K562 (cell line): Measurements from ENCODE around the gene MARCHF9. TPM values are rescaled to one million over a fixed set of nuclear protein-coding genes. Genes with fewer than 3 reads are reported as not detected.

Experiments used
- ATAC-seq: fragments of 200-7000 bp; cut with Tn5 transposase; 3 replicates; pipeline ENCODE4 v1.9.1; 2020; ENCODE audit warnings: moderate library complexity
- BruUV-seq: library from RNA; stranded (reverse); fragments of 400-500 nt; replicated peaks from 2 replicates; lab custom pipeline; 2021; lab: Mats Ljungman, UMichigan
- CTCF ChIA-PET: fragments of 300-600 bp; formaldehyde crosslinking; extraction: SDS; loops from one replicate; lab custom pipeline; 2021; ENCODE audit warnings: low intra/inter-chr PET ratio; lab: Yijun Ruan, JAX
- POLR2A ChIA-PET: fragments of 300-600, 350-650 bp; sonication (Branson Sonifier 250); formaldehyde crosslinking; extraction: SDS; loops from one replicate; lab custom pipeline; 2021; ENCODE audit warnings: antibody characterized with exemption, inconsistent platforms; lab: Yijun Ruan, JAX
- DNase-seq, 4 experiments: peaks; one replicate each; pipeline versions ENCODE4 v3.0.0 to v3.0.0-alpha.2; 2011 to 2018; ENCODE audit warnings: low spot score in 3 of 4, mixed read lengths in 3 of 4; ENCODE audit errors: extremely low read depth in 1 of 4
- FAIRE-seq: peaks from 2 replicates; lab custom pipeline; 2011; peaks lifted over from hg19 to GRCh38; lab: Jason Lieb, UNC
- H2AFZ ChIP-seq: 2 replicates; pipeline ENCODE4 v1.6.0; 2011; ENCODE audit warnings: low read depth, low read length, control low read depth, inconsistent platforms
- H3K27ac ChIP-seq: fragments of 200-600 bp; 3 replicates; pipeline ENCODE4 v1.8.0; 2011; ENCODE audit warnings: low read depth, mild to moderate bottlenecking, control low read depth, inconsistent platforms, low read length, moderate library complexity, mixed read lengths; ENCODE audit errors: extremely low read depth
- H3K27me3 ChIP-seq, 2 experiments: fragments of 300-600 bp in 1 of 2; 2 replicates in 1 of 2; 3 replicates in 1 of 2; pipeline versions ENCODE4 v1.6.0 to v1.8.0; 2011; ENCODE audit warnings: inconsistent platforms in 2 of 2, low read length in 2 of 2, mild to moderate bottlenecking in 1 of 2, mixed read lengths in 1 of 2, moderate library complexity in 1 of 2; ENCODE audit not compliant: control insufficient read depth in 2 of 2, insufficient read depth in 2 of 2
- H3K36me3 ChIP-seq: fragments of 300-600 bp; 3 replicates; pipeline ENCODE4 v1.8.0; 2011; ENCODE audit warnings: mild to moderate bottlenecking, low read length, inconsistent platforms; ENCODE audit not compliant: control insufficient read depth, insufficient read depth
- H3K4me1 ChIP-seq, 2 experiments: fragments of 200-600 bp in 1 of 2; replicated peaks in 1 of 2; 2 replicates in 1 of 2; 3 replicates in 1 of 2; pipeline versions ENCODE4 v1.5.1 to v1.8.0; 2011; ENCODE audit warnings: inconsistent platforms in 2 of 2, low read length in 2 of 2, mild to moderate bottlenecking in 1 of 2, mixed read lengths in 1 of 2, moderate library complexity in 1 of 2; ENCODE audit not compliant: control insufficient read depth in 2 of 2, insufficient read depth in 2 of 2
- H3K4me2 ChIP-seq: 2 replicates; pipeline ENCODE4 v1.6.1; 2011; ENCODE audit warnings: low read length, control low read depth, inconsistent platforms, mixed read lengths; ENCODE audit not compliant: insufficient read depth
- H3K4me3 ChIP-seq: fragments of 200-600 bp; sonication (generic), shearing (Covaris generic); 2 replicates; pipeline ENCODE4 v1.5.1; 2016; ENCODE audit warnings: control low read depth, inconsistent platforms
- H3K79me2 ChIP-seq: fragments of 200-600 bp; 3 replicates; pipeline ENCODE4 v1.8.0; 2011; ENCODE audit warnings: low read length, inconsistent platforms; ENCODE audit not compliant: control insufficient read depth, insufficient read depth
- H3K9ac ChIP-seq, 2 experiments: 2 replicates each; pipeline versions ENCODE4 v1.6.0 to v1.6.1; 2011; ENCODE audit warnings: low read depth in 2 of 2, low read length in 2 of 2, control low read depth in 1 of 2, inconsistent platforms in 1 of 2, mild to moderate bottlenecking in 1 of 2, mixed read lengths in 1 of 2; ENCODE audit not compliant: insufficient read depth in 1 of 2
- H3K9me1 ChIP-seq: one replicate; pipeline ENCODE4 v1.6.0; 2011; ENCODE audit warnings: inconsistent platforms, mild to moderate bottlenecking, low read length, moderate library complexity; ENCODE audit not compliant: control insufficient read depth, insufficient read depth
- H3K9me3 ChIP-seq: replicated peaks from 2 replicates; pipeline ENCODE4 v1.5.1; 2011; ENCODE audit warnings: low read depth, low read length, inconsistent platforms; ENCODE audit not compliant: control insufficient read depth, insufficient read depth
- H4K20me1 ChIP-seq: replicated peaks from 2 replicates; pipeline ENCODE4 v1.6.1; 2011; ENCODE audit warnings: low read length, inconsistent platforms, mixed read lengths; ENCODE audit not compliant: control insufficient read depth, insufficient read depth
- FOXP4 ChIP-seq: sonication (generic); formaldehyde crosslinking; IDR thresholded peaks from 2 replicates; pipeline ENCODE4 v1.8.0; 2022; ENCODE audit warnings: mild to moderate bottlenecking, missing genetic modification reagents, borderline replicate concordance
- NR2C2 ChIP-seq, 2 experiments: fragments of 200-800 bp in 1 of 2; sonication (Bioruptor generic) in 1 of 2; sonication (generic) in 1 of 2; formaldehyde crosslinking in 1 of 2; IDR thresholded peaks; 2 replicates each; pipeline versions ENCODE4 v1.6.1 to v1.8.0; 2016 to 2022; ENCODE audit warnings: mild to moderate bottlenecking in 1 of 2, missing compliant biosample characterization in 1 of 2, missing genetic modification characterization in 1 of 2, missing genetic modification reagents in 1 of 2
- PPARD ChIP-seq: fragments of 250-450 bp; sonication (Bioruptor Pico); IDR thresholded peaks from 2 replicates; pipeline ENCODE4 v1.8.0; 2022; ENCODE audit warnings: inconsistent platforms, mild to moderate bottlenecking, moderate library complexity
- SRSF9 ChIP-seq: fragments of 200-400 bp; formaldehyde crosslinking; IDR thresholded peaks from 2 replicates; pipeline ENCODE4 v1.6.1; 2017; ENCODE audit warnings: low read depth, low read length, borderline replicate concordance
- TRIM25 ChIP-seq: fragments of 450-650 bp; IDR thresholded peaks from 2 replicates; pipeline ENCODE4 v1.7.0; 2016; ENCODE audit warnings: borderline replicate concordance
- ZZZ3 ChIP-seq: fragments of 450-650 bp; IDR thresholded peaks from 2 replicates; pipeline ENCODE4 v1.6.1; 2016; ENCODE audit warnings: antibody characterized with exemption, mild to moderate bottlenecking, moderate library complexity
- WGBS: fragments of 100-300 bp; shearing (Covaris generic); methylation state at CpG from one replicate; pipeline ENCODE4 v1.1.6; 2016; ENCODE audit warnings: low coverage, mixed read lengths; ENCODE audit not compliant: insufficient coverage; ENCODE audit errors: missing lambda C conversion rate; 5-methylcytosine and 5-hydroxymethylcytosine counted together
- in situ Hi-C: fragments of 300-500 bp; cut with MboI; formaldehyde crosslinking; loops from 4 replicates; pipeline ENCODE4 v1.15.0; 2018; ENCODE audit warnings: inconsistent platforms, mixed read lengths
- intact Hi-C: fragments of 100-400 bp; cut with micrococcal nuclease; formaldehyde crosslinking; loops from 2 replicates; pipeline ENCODE4 v1.14.2; 2022
- polyA plus RNA-seq, 8 experiments: library from polyadenylated mRNA; depleted of rRNA in 4 of 8; stranded (reverse) in 5 of 8; unstranded in 3 of 8; fragments of >200 nt; fragmentation: Nextera tagmentation in 2 of 8; fragmentation: Illumina TruSeq in 1 of 8; extraction: Ambion mirVana in 2 of 8; extraction: Trizol in 1 of 8; gene quantifications; 2 replicates each; pipeline versions ENCODE4 v1.2.1 to v1.2.3, GENCODE V29; 2011 to 2014; ENCODE audit warnings: inconsistent platforms in 1 of 8, missing spikeins in 1 of 8
- total RNA-seq, 7 experiments: library from RNA; depleted of rRNA in 6 of 7; stranded (reverse); fragments of >200 nt in 6 of 7; fragmentation: Illumina TruSeq in 2 of 7; extraction: Trizol in 2 of 7; gene quantifications; 2 replicates each; pipeline versions ENCODE4 v1.2.1 to v1.2.3, GENCODE V29; 2011 to 2021; ENCODE audit warnings: low replicate concordance in 1 of 7

MARCHF9 gene
- total and polyA plus RNA-seq, 9 of the 15 experiments (the other 6 are each of a cell fraction or from before 2014, with no cell fraction given), result 0.80 to 12.4 (median 6.2) TPM

- TF ChIP-seq SRSF9 (no peak), NR2C2 (CRISPR knock-in tag; IDR thresholded peaks at IDR 0.05) (no peak), NR2C2 (tag; IDR thresholded peaks at IDR 0.05) (no peak), ZZZ3 (no peak), TRIM25 (no peak), FOXP4 (CRISPR knock-in tag) (no peak), PPARD (CRISPR knock-in tag) (no peak)
- Histone ChIP-seq H3K4me1 (peaks cover 15 to 27% of the 10 kb centered on the region in 2 experiments), H3K36me3 (peaks cover 23% of the 10 kb centered on the region), H3K9ac (no peak overlapping the region), H3K4me2 (no peak overlapping the region), H4K20me1 (no peaks in the 10 kb centered on the region), H3K9me3 (no peaks in the 10 kb centered on the region), H3K27ac (no peak overlapping the region), H3K27me3 (no peaks in the 10 kb centered on the region), H3K79me2 (peaks cover 27% of the 10 kb centered on the region), H2AFZ (no peak overlapping the region), H3K4me3 (no peak overlapping the region), H3K9me1 (no peaks in the 10 kb centered on the region)
- POLR2A ChIA-PET, result no interaction called here
- ATAC-seq (no peak), FAIRE-seq (no peak), DNase-seq (no peak)
- no TSS peak for BruUV-seq
- CTCF ChIA-PET, result no interaction called here
- 100% methylated on average over 1 of the region's 3 CpGs for WGBS
- intact Hi-C loops (no loop called here), in situ Hi-C loops (no loop called here)
Measured at GRCh38 chr12:57775044-57775443, 20.1 kb downstream of the MARCHF9 start.
